ENCODE results near the gene EPB41L3. TPM values are rescaled to one million over a fixed set of nuclear protein-coding genes. Genes with fewer than 3 reads are reported as not detected.
"Not testable (repeated sequence)": the region's sequence is repeated elsewhere in the genome, so short reads cannot be mapped to it uniquely, and the experiment has no call there.

EPB41L3 gene
- polyA plus RNA-seq (ENCODE audit: low read depth in 6 of 6): under 1 TPM in 3 of 6 donors, not detected in 3; 0.17 to 0.45 (median 0.21) TPM

GRCh38 chr18:5543773-5544389 lies at the start of gene EPB41L3:
TSS of gene EPB41L3 (minus strand) at chr18:5543997. CDS start at chr18:5489183, 54,814 bp downstream.
- peaks cover 0 to 9% (median 0%) of the 10 kb centered on the region in 3 donors for H3K4me1 Mint-ChIP-seq
- peaks cover 43 to 57% (median 44%) of the 10 kb centered on the region in 3 donors for H3K27me3 Mint-ChIP-seq
- ATAC-seq (ENCODE audit: low read depth in 2 of 2): no peak
- no peaks in the 10 kb centered on the region for H3K36me3 Mint-ChIP-seq
- DNase-seq: no peak
- peak within 1 kb of the TSS in 7 of 8 donors; percentile 6 to 75 (median 66) for H3K4me3 Mint-ChIP-seq
- H3K9me3 Mint-ChIP-seq: no peaks in the 10 kb centered on the region
- no peak within 1 kb of the TSS for H3K27ac Mint-ChIP-seq

- H3K4me3 Mint-ChIP-seq: no peak overlapping the region
- no peak for DNase-seq
- no peaks in the 10 kb centered on the region for H3K4me1 Mint-ChIP-seq
- peaks cover 4 to 30% (median 14%) of the 10 kb centered on the region in 7 donors for H3K9me3 Mint-ChIP-seq
- H3K36me3 Mint-ChIP-seq: peaks cover 7% of the 10 kb centered on the region in 2 donors
- H3K27ac Mint-ChIP-seq: no peak overlapping the region
- ATAC-seq (ENCODE audit: low read depth in 2 of 2): no peak
- H3K27me3 Mint-ChIP-seq: no peaks in the 10 kb centered on the region
Observed at GRCh38 chr18:5588529-5588928, 44.7 kb upstream of the EPB41L3 start.

GRCh38 chr18:5585653-5586052 lies 41.9 kb upstream of the EPB41L3 start:
- DNase-seq: no peak
- no peak overlapping the region for H3K27ac Mint-ChIP-seq
- no peaks in the 10 kb centered on the region for H3K27me3 Mint-ChIP-seq
- peaks cover 0 to 5% (median 4%) of the 10 kb centered on the region in 7 donors for H3K9me3 Mint-ChIP-seq
- H3K4me1 Mint-ChIP-seq: no peaks in the 10 kb centered on the region
- H3K36me3 Mint-ChIP-seq: no peaks in the 10 kb centered on the region
- H3K4me3 Mint-ChIP-seq: no peak overlapping the region
- ATAC-seq (ENCODE audit: low read depth in 2 of 2): no peak

GRCh38 chr18:5584746-5585417 lies 41.1 kb upstream of the EPB41L3 start:
- Mint-ChIP-seq H3K27ac (no peak overlapping the region), H3K4me1 (no peaks in the 10 kb centered on the region), H3K9me3 (no peaks in the 10 kb centered on the region), H3K36me3 (no peaks in the 10 kb centered on the region), H3K4me3 (no peak overlapping the region), H3K27me3 (no peaks in the 10 kb centered on the region)
- ATAC-seq (ENCODE audit: low read depth in 2 of 2) (no peak), DNase-seq (no peak)

GRCh38 chr18:5582849-5583681 lies 39.3 kb upstream of the EPB41L3 start:
- ATAC-seq (ENCODE audit: low read depth in 2 of 2) (no peak), DNase-seq (no peak)
- Mint-ChIP-seq H3K27ac (no peak overlapping the region), H3K4me1 (no peaks in the 10 kb centered on the region), H3K27me3 (no peaks in the 10 kb centered on the region), H3K4me3 (no peak overlapping the region), H3K9me3 (no peaks in the 10 kb centered on the region), H3K36me3 (no peaks in the 10 kb centered on the region)

GRCh38 chr18:5582076-5582475 lies 38.3 kb upstream of the EPB41L3 start:
- no peak for DNase-seq
- no peaks in the 10 kb centered on the region for H3K36me3 Mint-ChIP-seq
- no peak for ATAC-seq (ENCODE audit: low read depth in 2 of 2)
- no peak overlapping the region for H3K27ac Mint-ChIP-seq
- H3K9me3 Mint-ChIP-seq: no peaks in the 10 kb centered on the region
- H3K27me3 Mint-ChIP-seq: no peaks in the 10 kb centered on the region
- no peak overlapping the region for H3K4me3 Mint-ChIP-seq
- H3K4me1 Mint-ChIP-seq: no peaks in the 10 kb centered on the region

- DNase-seq (no peak), ATAC-seq (ENCODE audit: low read depth in 2 of 2) (no peak)
- peaks cover 0 to 5% (median 0%) of the 10 kb centered on the region in 7 donors for H3K9me3 Mint-ChIP-seq
- peaks cover 4 to 16% (median 5%) of the 10 kb centered on the region in 3 donors for H3K27me3 Mint-ChIP-seq
- H3K4me1 Mint-ChIP-seq: no peaks in the 10 kb centered on the region
- H3K36me3 Mint-ChIP-seq: no peaks in the 10 kb centered on the region
- H3K4me3 Mint-ChIP-seq: no peak overlapping the region
- no peak overlapping the region for H3K27ac Mint-ChIP-seq
Observed at GRCh38 chr18:5574843-5575242, 31.0 kb upstream of the EPB41L3 start.

GRCh38 chr18:5571666-5572065 lies 27.9 kb upstream of the EPB41L3 start:
- Mint-ChIP-seq H3K4me1 (no peaks in the 10 kb centered on the region), H3K9me3 (peaks cover 0 to 5% (median 0%) of the 10 kb centered on the region in 7 donors), H3K27ac (no peak overlapping the region), H3K36me3 (no peaks in the 10 kb centered on the region), H3K4me3 (no peak overlapping the region), H3K27me3 (peaks cover 5 to 16% (median 9%) of the 10 kb centered on the region in 3 donors)
- DNase-seq: no peak
- no peak for ATAC-seq (ENCODE audit: low read depth in 2 of 2)

- not testable (repeated sequence) for H3K4me1 Mint-ChIP-seq; H3K4me3 Mint-ChIP-seq; H3K36me3 Mint-ChIP-seq; H3K27ac Mint-ChIP-seq; H3K9me3 Mint-ChIP-seq; DNase-seq; ATAC-seq (ENCODE audit: low read depth in 2 of 2)
- H3K27me3 Mint-ChIP-seq: peaks cover 5 to 14% (median 9%) of the 10 kb centered on the region in 3 donors
Observed at GRCh38 chr18:5570613-5571012, 26.8 kb upstream of the EPB41L3 start.

- Mint-ChIP-seq H3K27ac (no peak overlapping the region), H3K27me3 (peaks cover 0 to 5% (median 0%) of the 10 kb centered on the region in 3 donors), H3K9me3 (peaks cover 0 to 4% (median 0%) of the 10 kb centered on the region in 7 donors), H3K4me1 (peaks cover 0 to 5% (median 0%) of the 10 kb centered on the region in 3 donors), H3K36me3 (no peaks in the 10 kb centered on the region), H3K4me3 (no peak overlapping the region)
- DNase-seq (no peak), ATAC-seq (ENCODE audit: low read depth in 2 of 2) (no peak)
Observed at GRCh38 chr18:5568416-5568815, 24.6 kb upstream of the EPB41L3 start.

GRCh38 chr18:5558851-5559250 lies 15.1 kb upstream of the EPB41L3 start:
- Mint-ChIP-seq H3K4me1 (no peaks in the 10 kb centered on the region), H3K36me3 (no peaks in the 10 kb centered on the region), H3K9me3 (peaks cover 0 to 9% (median 0%) of the 10 kb centered on the region in 7 donors), H3K4me3 (no peak overlapping the region), H3K27me3 (peaks cover 5 to 9% (median 8%) of the 10 kb centered on the region in 3 donors), H3K27ac (no peak overlapping the region)
- no peak for ATAC-seq (ENCODE audit: low read depth in 2 of 2)
- no peak for DNase-seq

- H3K4me1 Mint-ChIP-seq: no peaks in the 10 kb centered on the region
- DNase-seq: no peak
- no peak overlapping the region for H3K4me3 Mint-ChIP-seq
- H3K9me3 Mint-ChIP-seq: peaks cover 0 to 5% (median 0%) of the 10 kb centered on the region in 7 donors
- peaks cover 0 to 8% (median 8%) of the 10 kb centered on the region in 3 donors for H3K27me3 Mint-ChIP-seq
- H3K27ac Mint-ChIP-seq: no peak overlapping the region
- H3K36me3 Mint-ChIP-seq: no peaks in the 10 kb centered on the region
- ATAC-seq (ENCODE audit: low read depth in 2 of 2): no peak
Observed at GRCh38 chr18:5556310-5556974, 12.6 kb upstream of the EPB41L3 start.

GRCh38 chr18:5554629-5555028 lies 10.8 kb upstream of the EPB41L3 start:
- Mint-ChIP-seq H3K4me1 (no peaks in the 10 kb centered on the region), H3K27ac (no peak overlapping the region), H3K9me3 (peaks cover 0 to 5% (median 0%) of the 10 kb centered on the region in 7 donors), H3K27me3 (peaks cover 0 to 8% (median 7%) of the 10 kb centered on the region in 3 donors), H3K4me3 (no peak overlapping the region), H3K36me3 (no peaks in the 10 kb centered on the region)
- DNase-seq (no peak), ATAC-seq (ENCODE audit: low read depth in 2 of 2) (no peak)

Data from naive B cell (primary cell).